MCF 10A (cell line): ENCODE data around the gene VEGFA. TPM values are rescaled to one million over a fixed set of nuclear protein-coding genes. Genes with fewer than 3 reads are reported as not detected.

ENCODE experiments used
- BruUV-seq: library from RNA; stranded (reverse); fragments of 400-500 nt; replicated peaks from 2 replicates; lab custom pipeline; 2021; lab: Mats Ljungman, UMichigan
- CTCF ChIA-PET: fragments of 300-600 bp; sonication (Branson Sonifier 250); formaldehyde crosslinking; extraction: SDS; loops from one replicate; lab custom pipeline; 2021; ENCODE audit warnings: antibody characterized with exemption, inconsistent platforms; lab: Yijun Ruan, JAX
- POLR2A ChIA-PET: fragments of 300-600, 350-650 bp; sonication (Branson Sonifier 250); formaldehyde crosslinking; extraction: SDS; loops from one replicate; lab custom pipeline; 2020; ENCODE audit warnings: antibody characterized with exemption, inconsistent platforms; lab: Yijun Ruan, JAX
- DNase-seq: peaks from one replicate; pipeline ENCODE4 v3.0.0-alpha.2; 2018; ENCODE audit not compliant: unreplicated experiment
- H3K27ac Mint-ChIP-seq: one replicate; pipeline ENCODE4 v1.8.0; 2022; ENCODE audit warnings: mild to moderate bottlenecking, low read depth, mixed read lengths; ENCODE audit not compliant: unreplicated experiment
- H3K27me3 Mint-ChIP-seq: one replicate; pipeline ENCODE4 v1.8.0; 2022; ENCODE audit warnings: mixed read lengths; ENCODE audit not compliant: insufficient read depth, unreplicated experiment
- H3K36me3 Mint-ChIP-seq: one replicate; pipeline ENCODE4 v1.8.0; 2022; ENCODE audit warnings: mild to moderate bottlenecking, moderate library complexity, mixed read lengths; ENCODE audit not compliant: insufficient read depth, unreplicated experiment
- H3K4me1 Mint-ChIP-seq: one replicate; pipeline ENCODE4 v1.8.0; 2022; ENCODE audit warnings: mixed read lengths; ENCODE audit not compliant: insufficient read depth, unreplicated experiment
- H3K4me3 Mint-ChIP-seq: one replicate; pipeline ENCODE4 v1.8.0; 2022; ENCODE audit warnings: mild to moderate bottlenecking, moderate library complexity, mixed read lengths; ENCODE audit not compliant: unreplicated experiment
- H3K9me3 Mint-ChIP-seq: one replicate; pipeline ENCODE4 v1.8.0; 2022; ENCODE audit warnings: mixed read lengths; ENCODE audit not compliant: unreplicated experiment
- CTCF ChIP-seq: fragments of 200-600 bp; IDR thresholded peaks from one replicate; pipeline ENCODE4 v1.8.0; 2022; ENCODE audit warnings: antibody characterized with exemption, mild to moderate bottlenecking; ENCODE audit not compliant: unreplicated experiment
- intact Hi-C: fragments of 100-400 bp; cut with micrococcal nuclease; formaldehyde crosslinking; loops from 2 replicates; pipeline ENCODE4 v1.14.1; 2022
- total RNA-seq: library from RNA; stranded (reverse); gene quantifications from 2 replicates; pipeline ENCODE4 v1.2.3, GENCODE V29; 2022

Gene VEGFA
- total RNA-seq, 1 experiment from 2014 or later: 265 TPM

- Mint-ChIP-seq H3K4me3 (no peak overlapping the region), H3K4me1 (no peaks in the 10 kb centered on the region), H3K36me3 (no peaks in the 10 kb centered on the region), H3K27me3 (no peaks in the 10 kb centered on the region), H3K9me3 (no peaks in the 10 kb centered on the region), H3K27ac (no peak overlapping the region)
- no peak for DNase-seq
- TF ChIP-seq CTCF: no peak
- BruUV-seq: no TSS peak
- ChIA-PET POLR2A (no interaction called here), CTCF (no interaction called here)
- intact Hi-C loops: loop anchor here (5.0 kb wide), 1 partner anchor 62 kb away; the partner anchor contains the start of gene VEGFA
These were observed 64.6 kb downstream of the VEGFA start for GRCh38 chr6:43834528-43835155.

- Mint-ChIP-seq H3K27me3 (no peaks in the 10 kb centered on the region), H3K4me3 (no peak overlapping the region), H3K36me3 (no peaks in the 10 kb centered on the region), H3K4me1 (no peaks in the 10 kb centered on the region), H3K9me3 (no peaks in the 10 kb centered on the region), H3K27ac (peak overlapping the region; percentile 10)
- BruUV-seq: no TSS peak
- intact Hi-C loops: loop anchor here (5.0 kb wide), 1 partner anchor 64 kb away; the partner anchor contains the start of gene VEGFA
- POLR2A ChIA-PET: no interaction called here
- CTCF ChIA-PET: no interaction called here
- TF ChIP-seq CTCF: no peak
- no peak for DNase-seq
These were observed 65.9 kb downstream of the VEGFA start for GRCh38 chr6:43835872-43836419.

Other genes starting within 250 kb of the VEGFA start
- 92.0 and 98.6 TPM in 2 replicates for gene XPO5, start 194.2 kb upstream of the VEGFA start, total RNA-seq
- 34.5 and 36.7 TPM in 2 replicates for gene POLH, start 194.0 kb upstream of the VEGFA start, total RNA-seq
- 277 and 311 TPM in 2 replicates for gene GTPBP2, start 140.9 kb upstream of the VEGFA start, total RNA-seq
- gene MAD2L1BP, start 134.4 kb upstream of the VEGFA start, total RNA-seq: 21.2 and 21.6 TPM in 2 replicates
- gene RSPH9, start 125.2 kb upstream of the VEGFA start, total RNA-seq: not detected in 2 replicates
- 69.1 and 79.5 TPM in 2 replicates for gene MRPS18A, start 82.4 kb upstream of the VEGFA start, total RNA-seq